Ishikawa (cell line): ENCODE measurements around the gene CLSTN2.

Source experiments
- CEBPB ChIP-seq: IDR thresholded peaks from 2 replicates; pipeline ENCODE4 v1.6.1; 2012
- CREB1 ChIP-seq: IDR thresholded peaks from 2 replicates; pipeline ENCODE4 v1.6.1; 2012; ENCODE audit warnings: low read depth
- EGR1 ChIP-seq: IDR thresholded peaks from 2 replicates; pipeline ENCODE4 v1.6.1; 2012
- EP300 ChIP-seq: IDR thresholded peaks from 2 replicates; pipeline ENCODE4 v1.6.1; 2012; ENCODE audit warnings: borderline replicate concordance
- FOXM1 ChIP-seq: IDR thresholded peaks from 2 replicates; pipeline ENCODE4 v1.6.1; 2012; ENCODE audit warnings: low read depth, borderline replicate concordance
- MAX ChIP-seq: IDR thresholded peaks from 2 replicates; pipeline ENCODE4 v1.6.1; 2012
- NFIC ChIP-seq: IDR thresholded peaks from 2 replicates; pipeline ENCODE4 v1.6.1; 2012
- RAD21 ChIP-seq: IDR thresholded peaks from 2 replicates; pipeline ENCODE4 v1.6.1; 2012; ENCODE audit warnings: low read depth
- REST ChIP-seq: IDR thresholded peaks from 2 replicates; pipeline ENCODE4 v1.6.1; 2012; ENCODE audit warnings: low read depth, mild to moderate bottlenecking
- TAF1 ChIP-seq: IDR thresholded peaks from 2 replicates; pipeline ENCODE4 v1.6.1; 2012; ENCODE audit warnings: low read depth, mild to moderate bottlenecking
- TCF12 ChIP-seq: IDR thresholded peaks from 2 replicates; pipeline ENCODE4 v1.6.1; 2012; ENCODE audit warnings: low read depth
- TEAD4 ChIP-seq: IDR thresholded peaks from 2 replicates; pipeline ENCODE4 v1.6.1; 2012
- USF1 ChIP-seq: IDR thresholded peaks from 2 replicates; pipeline ENCODE4 v1.6.1; 2012
- YY1 ChIP-seq: IDR thresholded peaks from 2 replicates; pipeline ENCODE4 v1.6.1; 2012; ENCODE audit warnings: low read depth
- ZBTB7A ChIP-seq: IDR thresholded peaks from 2 replicates; pipeline ENCODE4 v1.6.1; 2012; ENCODE audit warnings: low read depth

CLSTN2 gene

GRCh38 chr3:140530603-140531002 lies 595.6 kb downstream of the CLSTN2 start:
- TF ChIP-seq CEBPB (no peak), TCF12 (no peak), MAX (no peak), CREB1 (no peak), RAD21 (no peak), FOXM1 (no peak), TEAD4 (no peak), NFIC (no peak), ZBTB7A (no peak), USF1 (no peak), YY1 (no peak), TAF1 (no peak), EGR1 (no peak), REST (no peak), EP300 (no peak)

- TF ChIP-seq EP300 (no peak), REST (no peak), YY1 (no peak), NFIC (no peak), RAD21 (no peak), CEBPB (no peak), FOXM1 (no peak), CREB1 (no peak), TCF12 (no peak), MAX (no peak)
Measured at GRCh38 chr3:140532793-140533330, 597.9 kb downstream of the CLSTN2 start.

GRCh38 chr3:140536926-140537726 lies 602.1 kb downstream of the CLSTN2 start:
- TF ChIP-seq TCF12 (no peak), EGR1 (no peak), FOXM1 (no peak), MAX (no peak), EP300 (no peak), ZBTB7A (no peak), TEAD4 (no peak)

- TF ChIP-seq EP300 (no peak), TCF12 (no peak), CREB1 (no peak), USF1 (no peak)
Measured at GRCh38 chr3:140537727-140538082, 602.7 kb downstream of the CLSTN2 start.

- TF ChIP-seq EGR1 = no peak
- no peak for TF ChIP-seq MAX
- no peak for TF ChIP-seq YY1
- TF ChIP-seq CEBPB = no peak
- no peak for TF ChIP-seq NFIC
- no peak for TF ChIP-seq TAF1
Measured at GRCh38 chr3:140540262-140540661, 605.3 kb downstream of the CLSTN2 start.
